ENCODE measurements around the gene NAA16. TPM values are rescaled to one million over a fixed set of nuclear protein-coding genes. Genes with fewer than 3 reads are reported as not detected.

Gene NAA16
- total RNA-seq, 1 experiment from 2014 or later: 27.0 TPM

GRCh38 chr13:41388143-41388881, 77.2 kb downstream of the NAA16 start:
- no peak for DNase-seq
- Mint-ChIP-seq H3K27ac (ENCODE audit: unreplicated experiment) (no peak overlapping the region), H3K9me3 (ENCODE audit: low read depth, unreplicated experiment) (no peaks in the 10 kb centered on the region), H3K36me3 (ENCODE audit: insufficient read depth, unreplicated experiment) (no peaks in the 10 kb centered on the region), H3K4me3 (ENCODE audit: low read depth, unreplicated experiment) (no peak overlapping the region), H3K4me1 (ENCODE audit: low read depth, unreplicated experiment) (no peaks in the 10 kb centered on the region), H3K27me3 (ENCODE audit: unreplicated experiment) (peaks cover 9% of the 10 kb centered on the region)
- intact Hi-C loops (cut with micrococcal nuclease; ENCODE audit: unreplicated experiment): no loop called here
- CTCF ChIA-PET: no interaction called here
- TF ChIP-seq CTCF (IDR thresholded peaks at IDR 0.05; ENCODE audit: unreplicated experiment): no peak
- no TSS peak for BruUV-seq (replicated peaks)

GRCh38 chr13:41389580-41389979, 78.5 kb downstream of the NAA16 start:
- no peak for DNase-seq
- Mint-ChIP-seq H3K9me3 (ENCODE audit: low read depth, unreplicated experiment) (peaks cover 3% of the 10 kb centered on the region), H3K27me3 (ENCODE audit: unreplicated experiment) (no peaks in the 10 kb centered on the region), H3K4me1 (ENCODE audit: low read depth, unreplicated experiment) (no peaks in the 10 kb centered on the region), H3K36me3 (ENCODE audit: insufficient read depth, unreplicated experiment) (no peaks in the 10 kb centered on the region), H3K27ac (ENCODE audit: unreplicated experiment) (no peak overlapping the region), H3K4me3 (ENCODE audit: low read depth, unreplicated experiment) (no peak overlapping the region)
- no peak for TF ChIP-seq CTCF (IDR thresholded peaks at IDR 0.05; ENCODE audit: unreplicated experiment)
- intact Hi-C loops (cut with micrococcal nuclease; ENCODE audit: unreplicated experiment): no loop called here
- CTCF ChIA-PET: no interaction called here
- BruUV-seq (replicated peaks): no TSS peak

GRCh38 chr13:41394166-41394565, 83.1 kb downstream of the NAA16 start:
- H3K36me3 Mint-ChIP-seq (ENCODE audit: insufficient read depth, unreplicated experiment): no peaks in the 10 kb centered on the region
- H3K9me3 Mint-ChIP-seq (ENCODE audit: low read depth, unreplicated experiment): peaks cover 3% of the 10 kb centered on the region
- H3K4me3 Mint-ChIP-seq (ENCODE audit: low read depth, unreplicated experiment): no peak overlapping the region
- H3K27me3 Mint-ChIP-seq (ENCODE audit: unreplicated experiment): no peaks in the 10 kb centered on the region
- no peak for DNase-seq
- BruUV-seq (replicated peaks): no TSS peak
- TF ChIP-seq CTCF (IDR thresholded peaks at IDR 0.05; ENCODE audit: unreplicated experiment): no peak
- H3K27ac Mint-ChIP-seq (ENCODE audit: unreplicated experiment): no peak overlapping the region
- H3K4me1 Mint-ChIP-seq (ENCODE audit: low read depth, unreplicated experiment): no peaks in the 10 kb centered on the region
- intact Hi-C loops (cut with micrococcal nuclease; ENCODE audit: unreplicated experiment): no loop called here
- CTCF ChIA-PET: no interaction called here

- no peaks in the 10 kb centered on the region for H3K36me3 Mint-ChIP-seq (ENCODE audit: insufficient read depth, unreplicated experiment)
- CTCF ChIA-PET: no interaction called here
- no peak for TF ChIP-seq CTCF (IDR thresholded peaks at IDR 0.05; ENCODE audit: unreplicated experiment)
- H3K4me3 Mint-ChIP-seq (ENCODE audit: low read depth, unreplicated experiment): no peak overlapping the region
- H3K4me1 Mint-ChIP-seq (ENCODE audit: low read depth, unreplicated experiment): no peaks in the 10 kb centered on the region
- DNase-seq: no peak
- H3K27me3 Mint-ChIP-seq (ENCODE audit: unreplicated experiment): no peaks in the 10 kb centered on the region
- no peak overlapping the region for H3K27ac Mint-ChIP-seq (ENCODE audit: unreplicated experiment)
- intact Hi-C loops (cut with micrococcal nuclease; ENCODE audit: unreplicated experiment): no loop called here
- H3K9me3 Mint-ChIP-seq (ENCODE audit: low read depth, unreplicated experiment): peaks cover 2% of the 10 kb centered on the region
- no TSS peak for BruUV-seq (replicated peaks)
Observed at GRCh38 chr13:41398494-41399170, 87.6 kb downstream of the NAA16 start.

All from Calu3 (cell line).